GM12891 (cell line): ENCODE data around the gene YTHDF1.

Experiments
- DNase-seq: peaks from one replicate; pipeline ENCODE4 v3.0.0; 2011; ENCODE audit warnings: low spot score; ENCODE audit not compliant: insufficient read length
- FAIRE-seq: peaks from 2 replicates; lab custom pipeline; 2011; peaks lifted over from hg19 to GRCh38; lab: Jason Lieb, UNC
- PAX5 ChIP-seq: IDR thresholded peaks from 2 replicates; pipeline ENCODE4 v1.6.1; 2011; ENCODE audit warnings: low read length, moderate library complexity, mild to moderate bottlenecking; ENCODE audit not compliant: insufficient read depth, severe bottlenecking
- POLR2A ChIP-seq: IDR thresholded peaks from 2 replicates; pipeline ENCODE4 v1.6.1; 2011; ENCODE audit warnings: low read depth, low read length, control low read depth
- POLR2AphosphoS5 ChIP-seq: IDR thresholded peaks from 2 replicates; pipeline ENCODE4 v1.6.1; 2011; ENCODE audit warnings: low read depth, low read length, control low read depth
- POU2F2 ChIP-seq: IDR thresholded peaks from 2 replicates; pipeline ENCODE4 v1.6.1; 2011; ENCODE audit warnings: low read depth, mild to moderate bottlenecking, control low read depth, low read length, moderate library complexity
- SPI1 ChIP-seq: IDR thresholded peaks from 2 replicates; pipeline ENCODE4 v1.6.1; 2011; ENCODE audit warnings: low read depth, low read length, control low read depth
- TAF1 ChIP-seq: IDR thresholded peaks from 2 replicates; pipeline ENCODE4 v1.6.1; 2011; ENCODE audit warnings: low read depth, low read length, control low read depth

YTHDF1 gene

GRCh38 chr20:63239431-63239830 is 23.5 kb upstream of the YTHDF1 start:
- FAIRE-seq = no peak
- no peak for DNase-seq
- TF ChIP-seq SPI1 (no peak), PAX5 (no peak), POU2F2 (no peak), TAF1 (no peak)

GRCh38 chr20:63238514-63239125 is 22.7 kb upstream of the YTHDF1 start:
- no peak for FAIRE-seq
- DNase-seq = no peak
- TF ChIP-seq PAX5 = no peak
- no peak for TF ChIP-seq POLR2A
- no peak for TF ChIP-seq SPI1
- no peak for TF ChIP-seq TAF1
- no peak for TF ChIP-seq POLR2AphosphoS5
- no peak for TF ChIP-seq POU2F2

GRCh38 chr20:63238031-63238430 is 22.1 kb upstream of the YTHDF1 start:
- FAIRE-seq (no peak), DNase-seq (no peak)
- TF ChIP-seq POLR2A (no peak), TAF1 (no peak), SPI1 (no peak), POU2F2 (no peak), POLR2AphosphoS5 (no peak), PAX5 (no peak)

- no peak for DNase-seq
- TF ChIP-seq POU2F2 = no peak
- no peak for TF ChIP-seq TAF1
- no peak for TF ChIP-seq POLR2AphosphoS5
- no peak for TF ChIP-seq POLR2A
- TF ChIP-seq PAX5 = no peak
- no peak for TF ChIP-seq SPI1
- FAIRE-seq = no peak
These were observed 20.3 kb upstream of the YTHDF1 start for GRCh38 chr20:63236116-63236837.

- TF ChIP-seq POU2F2 (no peak), POLR2AphosphoS5 (no peak), PAX5 (no peak), SPI1 (no peak), POLR2A (no peak), TAF1 (no peak)
- no peak for DNase-seq
- FAIRE-seq = no peak
These were observed 19.6 kb upstream of the YTHDF1 start, which contains the start of gene BIRC7 for GRCh38 chr20:63235399-63235983. Gene BIRC7, plus strand, starts transcription at chr20:63235905. Its CDS starts 192 bp downstream, at chr20:63236097.

GRCh38 chr20:63234693-63235398 is 18.9 kb upstream of the YTHDF1 start:
- TF ChIP-seq POLR2AphosphoS5 (no peak), POU2F2 (no peak), SPI1 (no peak), POLR2A (no peak), PAX5 (no peak)
- DNase-seq = no peak
- no peak for FAIRE-seq

GRCh38 chr20:63233924-63234323 is 18.0 kb upstream of the YTHDF1 start:
- FAIRE-seq (no peak), DNase-seq (no peak)
- TF ChIP-seq TAF1 = no peak
- TF ChIP-seq POU2F2 = no peak
- TF ChIP-seq PAX5 = no peak
- no peak for TF ChIP-seq POLR2AphosphoS5
- TF ChIP-seq SPI1 = no peak
- no peak for TF ChIP-seq POLR2A

GRCh38 chr20:63233061-63233344 is 17.1 kb upstream of the YTHDF1 start:
- FAIRE-seq (no peak), DNase-seq (no peak)
- no peak for TF ChIP-seq SPI1
- no peak for TF ChIP-seq TAF1
- TF ChIP-seq POLR2A = no peak
- no peak for TF ChIP-seq POLR2AphosphoS5
- TF ChIP-seq POU2F2 = no peak
- no peak for TF ChIP-seq PAX5
